GM19455 (cell line): ENCODE data around the gene PSPC1.

Experiments
- ATAC-seq: cut with Tn5 transposase; IDR thresholded peaks from one replicate; pipeline ENCODE4 v1.9.1; 2021; ENCODE audit not compliant: unreplicated experiment

Gene PSPC1

DNA sequence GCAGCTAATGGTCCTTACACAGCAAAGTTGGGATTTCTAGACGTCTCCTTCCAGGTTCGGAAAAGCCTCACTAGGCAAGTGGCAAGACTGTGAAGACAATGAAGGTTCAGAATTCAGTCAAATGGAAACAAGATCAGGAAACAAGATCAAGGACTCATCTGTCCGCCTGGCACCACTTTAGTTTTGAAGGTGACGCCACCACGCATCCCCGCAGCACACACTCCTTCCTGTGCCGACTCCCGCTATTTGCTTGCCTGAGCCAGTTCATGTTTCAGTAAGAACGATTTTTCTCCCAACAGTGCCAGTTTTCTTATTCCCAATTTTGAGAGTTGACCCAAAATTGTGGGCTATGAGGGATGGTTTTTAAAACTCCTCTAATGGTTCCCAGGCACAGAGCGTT lies 107.8 kb downstream of the PSPC1 start:
- no peak for ATAC-seq

DNA sequence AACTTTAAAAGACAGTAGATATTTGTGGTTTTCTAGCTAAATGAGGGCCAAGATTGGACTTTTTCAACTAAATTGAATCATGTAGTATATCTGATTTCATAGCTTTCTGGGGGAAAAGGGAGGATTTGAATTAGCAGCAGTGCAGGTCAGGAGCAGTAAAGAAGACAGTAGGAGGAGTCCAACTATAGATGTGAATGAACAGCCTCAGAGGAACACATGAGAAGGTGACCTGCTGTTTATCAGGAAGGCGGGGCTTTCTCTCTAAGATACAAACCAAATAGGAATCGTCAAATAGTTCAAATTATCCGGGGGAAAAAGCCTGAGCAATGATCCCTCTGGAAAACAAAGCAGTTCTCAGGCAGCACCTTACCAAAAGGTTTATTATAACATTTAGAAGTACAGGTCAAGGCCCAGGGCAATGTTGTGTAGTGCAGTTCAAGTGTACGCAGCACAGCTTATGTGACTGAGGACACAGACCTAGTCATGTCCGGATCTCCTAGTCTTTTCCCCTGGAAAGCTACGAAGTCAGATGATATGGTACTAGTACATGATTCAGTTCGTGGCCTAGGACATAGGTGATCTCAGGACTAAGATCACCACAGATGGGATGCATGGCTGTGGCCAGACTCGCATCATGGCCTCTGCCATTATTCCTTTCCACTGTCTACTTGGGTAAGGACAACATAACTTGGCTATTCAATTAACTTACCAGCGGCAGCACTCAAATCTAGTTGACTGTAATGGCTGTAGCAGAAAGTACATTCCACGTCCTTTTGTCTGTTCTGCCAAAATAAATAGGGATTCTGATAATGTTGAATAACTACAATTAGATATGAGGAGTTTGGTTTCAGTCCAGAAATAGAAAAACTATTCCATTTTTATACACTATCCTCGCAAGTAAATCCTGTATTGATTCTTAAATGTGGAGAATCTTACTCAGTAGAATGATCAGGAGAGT lies 109.0 kb downstream of the PSPC1 start:
- no peak for ATAC-seq

DNA sequence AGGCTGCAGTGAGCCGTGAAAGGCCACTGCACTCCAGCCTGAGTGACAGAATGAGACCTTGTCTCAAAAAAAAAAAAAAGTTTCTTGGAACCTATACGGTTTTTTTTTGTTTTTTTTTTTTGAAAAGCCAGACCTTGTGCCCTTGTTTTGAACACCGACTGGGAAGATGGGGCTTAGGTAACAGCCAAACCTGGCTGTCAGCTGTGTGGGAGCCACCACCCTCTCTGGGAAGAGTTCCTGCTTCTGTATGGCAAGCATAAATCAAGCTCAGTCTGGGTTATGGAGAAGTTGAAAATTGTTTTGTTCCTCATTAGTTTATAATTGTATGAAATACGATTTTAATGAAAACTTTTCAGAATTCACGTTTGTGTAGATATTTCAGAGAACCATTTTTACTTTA lies 109.8 kb downstream of the PSPC1 start:
- no peak for ATAC-seq

DNA sequence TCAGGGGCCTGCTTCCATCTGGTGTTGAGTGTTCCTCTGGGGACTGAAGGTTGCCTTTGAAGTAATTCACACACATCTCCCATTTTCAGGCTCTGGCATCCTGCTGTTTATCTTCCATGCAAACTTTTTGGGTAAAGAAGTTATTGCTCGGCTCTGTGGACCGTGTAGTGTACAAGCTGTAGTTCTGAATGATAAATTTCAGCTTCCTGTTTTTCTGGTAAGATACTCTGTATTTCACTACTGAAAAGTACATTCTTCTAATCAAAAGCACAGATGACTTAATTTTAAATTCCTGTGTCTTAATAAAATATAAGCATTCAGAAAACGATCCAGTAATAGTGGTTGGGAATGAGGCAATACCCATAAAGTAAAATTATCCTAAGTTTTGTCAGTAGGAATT lies 112.6 kb downstream of the PSPC1 start:
- ATAC-seq: no peak

GRCh38 chr13:19668778-19669177 lies 114.0 kb downstream of the PSPC1 start:
- ATAC-seq: no peak

DNA sequence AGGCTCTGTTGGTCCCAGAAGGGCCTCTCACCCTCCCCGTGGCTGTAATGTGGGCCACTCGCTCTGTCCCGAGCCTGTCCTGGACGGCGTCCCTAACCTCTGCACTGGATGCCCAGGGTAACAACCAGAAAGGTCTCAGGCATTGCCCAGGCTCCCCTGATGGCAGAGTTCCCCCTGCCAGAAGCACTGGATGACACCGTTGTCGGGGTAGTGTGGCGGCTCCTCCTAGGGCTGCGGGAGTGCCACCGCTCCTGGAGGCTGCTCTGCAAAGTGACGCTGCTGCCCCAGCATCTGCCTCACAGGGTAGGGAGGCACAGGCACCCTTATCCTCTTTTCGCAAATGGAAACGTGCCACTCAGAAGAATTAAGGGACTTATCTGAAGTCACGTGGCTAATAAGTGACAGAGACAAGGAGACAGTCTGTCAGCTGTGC lies 117.3 kb downstream of the PSPC1 start:
- ATAC-seq: no peak

GRCh38 chr13:19664481-19665230 lies 118.1 kb downstream of the PSPC1 start:
- no peak for ATAC-seq

- ATAC-seq: no peak
These were observed 119.2 kb downstream of the PSPC1 start for GRCh38 chr13:19663416-19663979.

GRCh38 chr13:19661561-19661960 lies 121.2 kb downstream of the PSPC1 start:
- no peak for ATAC-seq

DNA sequence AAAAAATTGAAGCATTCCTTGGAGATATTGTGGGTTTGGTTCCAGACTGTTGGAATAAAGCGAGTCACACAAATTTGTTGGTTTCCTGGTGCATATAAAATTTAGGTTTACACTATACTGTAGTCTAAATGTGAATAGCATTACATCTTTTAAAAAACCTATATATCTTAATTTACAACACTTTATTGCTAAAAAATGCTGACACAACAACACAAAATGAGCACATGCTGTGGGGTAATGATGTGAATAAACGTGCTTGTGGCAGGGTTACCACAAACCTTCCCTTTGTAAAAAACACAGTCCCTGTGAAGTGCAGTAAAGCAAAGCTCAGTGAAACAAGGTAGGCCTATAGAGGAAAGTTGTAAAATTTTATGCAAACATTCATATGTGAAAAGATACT lies 121.6 kb downstream of the PSPC1 start:
- no peak for ATAC-seq

DNA sequence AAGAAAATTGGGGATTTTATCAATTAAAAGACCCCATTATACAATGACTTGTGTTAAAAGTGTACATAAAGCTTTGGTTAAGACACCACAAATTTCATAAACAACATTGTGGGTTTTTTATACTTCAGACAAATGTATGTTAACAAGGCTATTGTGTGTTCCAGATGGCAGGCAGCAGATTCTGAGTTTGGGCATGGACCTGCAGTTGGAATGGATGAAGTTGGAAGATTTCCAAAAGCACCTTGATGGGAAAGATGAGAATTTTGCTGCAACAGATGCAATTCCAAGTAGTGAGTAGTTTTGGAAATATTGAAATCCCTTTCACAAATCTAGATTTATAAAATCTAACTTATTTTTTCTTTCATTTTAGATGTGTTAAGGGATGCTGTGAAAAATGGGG lies 123.9 kb downstream of the PSPC1 start:
- ATAC-seq: no peak

- no peak for ATAC-seq
These were observed 124.7 kb downstream of the PSPC1 start for GRCh38 chr13:19657872-19658591.
